HepG2 (cell line): ENCODE measurements around the gene USP28. TPM values are rescaled to one million over a fixed set of nuclear protein-coding genes. Genes with fewer than 3 reads are reported as not detected.

Experiments
- AKNA ChIP-seq: sonication (generic); formaldehyde crosslinking; IDR thresholded peaks from 2 replicates; pipeline ENCODE4 v1.4.0; 2020; ENCODE audit warnings: missing genetic modification reagents, borderline replicate concordance
- ARID5B ChIP-seq: IDR thresholded peaks from 2 replicates; pipeline ENCODE4 v1.4.0; 2020; ENCODE audit warnings: mild to moderate bottlenecking, missing genetic modification reagents
- ATM ChIP-seq: fragments of 450-650 bp; IDR thresholded peaks from 2 replicates; pipeline ENCODE4 v1.7.1; 2017; ENCODE audit warnings: mild to moderate bottlenecking, borderline replicate concordance
- HBP1 ChIP-seq: IDR thresholded peaks from 2 replicates; pipeline ENCODE4 v1.6.1; 2016; ENCODE audit warnings: low read depth, control low read depth
- HMGA1 ChIP-seq: sonication (generic); formaldehyde crosslinking; conservative IDR thresholded peaks from 2 replicates; pipeline ENCODE4 v1.4.0; 2020; ENCODE audit warnings: missing genetic modification reagents
- HNRNPLL ChIP-seq: fragments of 200-400 bp; formaldehyde crosslinking; IDR thresholded peaks from 2 replicates; pipeline ENCODE4 v1.6.1; 2017; ENCODE audit warnings: mild to moderate bottlenecking, low read depth, low read length; ENCODE audit not compliant: poor library complexity, severe bottlenecking
- HOXA5 ChIP-seq: sonication (generic); formaldehyde crosslinking; IDR thresholded peaks from 2 replicates; pipeline ENCODE4 v1.4.0; 2020; ENCODE audit warnings: missing genetic modification reagents
- KLF16 ChIP-seq, 2 experiments: sonication (generic) in 1 of 2; formaldehyde crosslinking in 1 of 2; IDR thresholded peaks; 2 replicates each; pipeline versions ENCODE4 v1.6.1 to v1.8.0; 2016 to 2023; ENCODE audit warnings: missing genetic modification reagents in 2 of 2, missing compliant biosample characterization in 1 of 2
- MTF2 ChIP-seq: sonication (generic); formaldehyde crosslinking; IDR thresholded peaks from 2 replicates; pipeline ENCODE4 v1.5.0; 2020; ENCODE audit warnings: missing genetic modification reagents, borderline replicate concordance
- NFRKB ChIP-seq: fragments of 450-650 bp; IDR thresholded peaks from 2 replicates; pipeline ENCODE4 v1.6.1; 2017
- PCBP1 ChIP-seq: fragments of 200-400 bp; formaldehyde crosslinking; IDR thresholded peaks from 2 replicates; pipeline ENCODE4 v1.6.1; 2017; ENCODE audit warnings: mild to moderate bottlenecking, low read depth, low read length, borderline replicate concordance
- RXRB ChIP-seq: IDR thresholded peaks from 2 replicates; pipeline ENCODE4 v1.6.1; 2016; ENCODE audit warnings: borderline replicate concordance, missing genetic modification reagents, missing compliant biosample characterization
- SALL2 ChIP-seq: sonication (generic); formaldehyde crosslinking; IDR thresholded peaks from 2 replicates; pipeline ENCODE4 v1.8.1; 2023; ENCODE audit warnings: mild to moderate bottlenecking, missing genetic modification reagents, inconsistent platforms
- TARDBP ChIP-seq: sonication (generic); formaldehyde crosslinking; IDR thresholded peaks from 2 replicates; pipeline ENCODE4 v1.8.0; 2022; ENCODE audit warnings: mild to moderate bottlenecking, missing genetic modification reagents
- TBX2 ChIP-seq: sonication (generic); formaldehyde crosslinking; IDR thresholded peaks from 2 replicates; pipeline ENCODE4 v1.5.0; 2020; ENCODE audit warnings: missing genetic modification reagents, mild to moderate bottlenecking, borderline replicate concordance
- TGIF2 ChIP-seq: IDR thresholded peaks from 2 replicates; pipeline ENCODE4 v1.6.1; 2016; ENCODE audit warnings: control low read depth, missing compliant biosample characterization
- ZNF768 ChIP-seq: sonication (generic); formaldehyde crosslinking; IDR thresholded peaks from 2 replicates; pipeline ENCODE4 v1.4.0; 2020; ENCODE audit warnings: missing genetic modification reagents
- ZNF772 ChIP-seq: sonication (generic); formaldehyde crosslinking; IDR thresholded peaks from 2 replicates; pipeline ENCODE4 v1.5.0; 2020; ENCODE audit warnings: mild to moderate bottlenecking, missing genetic modification reagents
- polyA plus RNA-seq, 8 experiments: library from polyadenylated mRNA; depleted of rRNA in 3 of 8; stranded (reverse) in 7 of 8; unstranded in 1 of 8; fragments of >200 nt; fragmentation: Illumina TruSeq in 4 of 8; extraction: Trizol in 4 of 8; gene quantifications; 2 replicates each; pipeline versions ENCODE4 v1.2.1 to v1.2.3, GENCODE V29; 2011 to 2016; ENCODE audit warnings: low read depth in 4 of 8, missing spikeins in 1 of 8, mixed read lengths in 1 of 8; ENCODE audit not compliant: insufficient read depth in 1 of 8
- total RNA-seq, 5 experiments: library from RNA; depleted of rRNA; stranded (reverse); fragments of >200 nt; fragmentation: Illumina TruSeq; extraction: Trizol; gene quantifications; 2 replicates each; pipeline ENCODE4 v1.2.3, GENCODE V29; 2016; ENCODE audit warnings: low read depth in 1 of 5

USP28 gene
- total and polyA plus RNA-seq, 2 of the 13 experiments (the other 11 are each of a cell fraction or from before 2014, with no cell fraction given), result 29.6 to 34.3 TPM

DNA sequence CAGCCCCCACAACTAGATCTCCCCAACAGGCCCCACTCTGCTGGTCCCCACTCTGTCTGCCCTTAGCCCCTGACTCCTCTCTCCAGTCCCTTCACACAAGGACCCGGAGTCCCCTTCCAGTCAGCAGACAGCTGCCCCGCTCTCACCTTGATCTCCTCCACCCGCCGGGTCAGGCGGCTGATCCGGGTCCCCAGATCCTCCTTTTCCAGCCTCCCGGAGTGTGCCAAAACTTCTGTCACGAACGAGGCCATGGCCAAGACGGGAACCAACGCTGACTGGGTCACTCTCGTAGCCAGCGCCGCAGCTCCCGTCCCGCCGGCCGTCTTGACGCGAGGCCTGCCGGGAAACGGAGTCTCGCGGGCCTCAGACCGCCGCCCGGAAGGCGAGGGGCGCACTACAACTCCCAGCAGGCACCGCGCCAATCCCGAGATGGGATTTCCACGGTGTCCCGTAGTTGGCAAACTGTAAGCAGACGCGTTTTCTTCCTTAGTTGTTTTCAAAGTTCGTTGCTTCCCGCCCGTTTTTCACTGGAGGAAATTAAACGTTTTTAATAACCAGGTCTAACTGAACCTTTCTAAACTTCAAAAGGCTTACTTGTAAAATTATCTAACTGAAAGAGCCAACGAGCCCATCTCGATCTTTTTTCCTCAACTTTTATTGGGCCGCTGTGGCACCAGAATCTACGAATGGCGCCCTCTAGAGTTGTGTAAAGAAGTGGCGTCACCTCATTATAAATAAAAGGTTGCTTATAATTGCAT, 101.8 kb downstream of the USP28 start, which contains the start of gene ZW10 (continued):
- TF ChIP-seq SALL2 (CRISPR knock-in tag) (peak; percentile 68; the same call in 1 of the 2 replicates), ZNF768 (CRISPR knock-in tag) (no peak), PCBP1 (no peak), AKNA (CRISPR knock-in tag) (0 out of 2 replicates have a peak, but pooled peaks have one; percentile 40), ARID5B (CRISPR knock-in tag) (peak; percentile 25; the same call in 1 of the 2 replicates), KLF16 (CRISPR knock-in tag; IDR thresholded peaks at IDR 0.05) (peak in 1 of 2 experiments; percentile 78; a peak in 2 of 4 replicates), RXRB (CRISPR knock-in tag) (peak; percentile 28; the same call in 1 of the 2 replicates), HBP1 (CRISPR knock-in tag) (0 out of 2 replicates have a peak, but pooled peaks have one; percentile 62), TARDBP (CRISPR knock-in tag) (peak; percentile 78), TBX2 (CRISPR knock-in tag) (peak; percentile 66), HNRNPLL (peak; percentile 91), HOXA5 (CRISPR knock-in tag) (peak; percentile 63), ATM (no peak), HMGA1 (CRISPR knock-in tag) (no peak), TGIF2 (CRISPR knock-in tag) (no peak; the same call in 1 of the 2 replicates), MTF2 (no peak), NFRKB (no peak), ZNF772 (peak; percentile 26; the same call in 1 of the 2 replicates)
